Omental fat pad (tissue), 4 donors: ENCODE data around the gene RIPOR3. TPM values are rescaled to one million over a fixed set of nuclear protein-coding genes. Genes with fewer than 3 reads are reported as not detected.
A peak's percentile ranks its signal among the peaks of the same experiment; 100 is the strongest.

Source experiments
- ATAC-seq: fragments of 150-250 bp; one replicate; pipeline ENCODE4 v1.9.1; 2016; ENCODE audit warnings: mild to moderate bottlenecking, moderate library complexity; ENCODE audit not compliant: low FRiP score
- DNase-seq: peaks from one replicate; pipeline ENCODE4 v3.0.0-alpha.2; 2019; ENCODE audit warnings: low spot score
- total RNA-seq, 4 donors: library from RNA; depleted of rRNA; stranded (reverse); fragments of >200 nt; gene quantifications; one replicate each; pipeline ENCODE4 v1.1.0, GENCODE V29; 2016
- TF ChIP-seq, protein P1 (sequence below), 3 donors: fragments of 450-650 bp; IDR thresholded peaks; one replicate each; pipeline ENCODE4 v1.5.1; 2016 to 2017; ENCODE audit warnings: antibody characterized with exemption in 3 of 3, mild to moderate bottlenecking in 3 of 3, moderate library complexity in 2 of 3

RIPOR3 gene
- total RNA-seq, 4 donors from 2014 or later: 7.8 to 81.8 (median 16.6) TPM

DNA sequence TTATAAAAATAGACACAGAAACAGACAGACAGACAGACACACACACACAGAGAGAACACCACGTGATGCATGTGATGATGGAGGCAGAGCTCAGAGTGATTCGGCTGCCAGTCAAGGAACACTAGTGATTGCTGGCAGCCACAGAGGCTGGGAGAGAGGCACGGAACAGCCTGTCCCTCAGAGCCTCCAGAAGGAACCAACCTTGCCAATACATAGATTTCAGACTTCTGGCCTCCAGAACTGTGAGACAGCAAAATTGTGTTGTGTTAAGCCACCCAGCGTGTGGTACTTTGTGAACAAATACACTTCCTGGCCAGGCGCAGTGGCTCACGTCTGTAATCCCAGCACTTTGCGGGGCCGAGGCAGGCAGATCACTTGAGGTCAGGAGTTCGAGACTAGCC is 30.5 kb upstream of the RIPOR3 start:
- DNase-seq (no peak), ATAC-seq (no peak)
- TF ChIP-seq, protein P1, sequence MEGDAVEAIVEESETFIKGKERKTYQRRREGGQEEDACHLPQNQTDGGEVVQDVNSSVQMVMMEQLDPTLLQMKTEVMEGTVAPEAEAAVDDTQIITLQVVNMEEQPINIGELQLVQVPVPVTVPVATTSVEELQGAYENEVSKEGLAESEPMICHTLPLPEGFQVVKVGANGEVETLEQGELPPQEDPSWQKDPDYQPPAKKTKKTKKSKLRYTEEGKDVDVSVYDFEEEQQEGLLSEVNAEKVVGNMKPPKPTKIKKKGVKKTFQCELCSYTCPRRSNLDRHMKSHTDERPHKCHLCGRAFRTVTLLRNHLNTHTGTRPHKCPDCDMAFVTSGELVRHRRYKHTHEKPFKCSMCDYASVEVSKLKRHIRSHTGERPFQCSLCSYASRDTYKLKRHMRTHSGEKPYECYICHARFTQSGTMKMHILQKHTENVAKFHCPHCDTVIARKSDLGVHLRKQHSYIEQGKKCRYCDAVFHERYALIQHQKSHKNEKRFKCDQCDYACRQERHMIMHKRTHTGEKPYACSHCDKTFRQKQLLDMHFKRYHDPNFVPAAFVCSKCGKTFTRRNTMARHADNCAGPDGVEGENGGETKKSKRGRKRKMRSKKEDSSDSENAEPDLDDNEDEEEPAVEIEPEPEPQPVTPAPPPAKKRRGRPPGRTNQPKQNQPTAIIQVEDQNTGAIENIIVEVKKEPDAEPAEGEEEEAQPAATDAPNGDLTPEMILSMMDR (IDR thresholded peaks at IDR 0.05): no peak

DNA sequence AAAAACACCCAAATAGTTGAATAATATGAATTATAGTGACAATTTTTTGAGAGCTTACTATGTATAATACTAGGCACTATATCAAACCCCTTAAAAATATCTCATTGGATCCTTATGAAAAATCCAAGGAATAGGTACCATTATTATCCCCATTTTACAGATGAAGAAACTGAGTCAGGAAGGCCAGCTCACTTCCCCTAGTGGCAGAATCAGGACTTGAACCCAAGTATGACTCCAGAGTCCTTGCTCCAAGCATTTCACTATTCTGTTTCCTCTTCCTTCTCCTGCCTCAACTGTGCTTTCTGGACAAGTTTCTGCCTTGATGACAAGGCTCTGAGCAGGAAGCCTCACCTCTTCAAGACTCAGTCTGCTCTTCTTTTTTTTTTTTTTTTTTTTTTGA is 29.2 kb upstream of the RIPOR3 start:
- TF ChIP-seq, protein P1 (IDR thresholded peaks at IDR 0.05): no peak
- ATAC-seq: no peak
- no peak for DNase-seq

- TF ChIP-seq, protein P1 (IDR thresholded peaks at IDR 0.05): no peak
- ATAC-seq (no peak), DNase-seq (no peak)
These were observed 28.7 kb upstream of the RIPOR3 start for GRCh38 chr20:50720026-50720425.

- TF ChIP-seq, protein P1 (IDR thresholded peaks at IDR 0.05): no peak
- DNase-seq: no peak
- ATAC-seq: no peak
These were observed 28.0 kb upstream of the RIPOR3 start for GRCh38 chr20:50719328-50719727.

- DNase-seq: no peak
- peak; percentile 60 for ATAC-seq
These were observed 26.8 kb upstream of the RIPOR3 start for GRCh38 chr20:50717974-50718761.

GRCh38 chr20:50717312-50717711 is 26.0 kb upstream of the RIPOR3 start:
- no peak for ATAC-seq
- TF ChIP-seq, protein P1 (IDR thresholded peaks at IDR 0.05): no peak
- no peak for DNase-seq

More at GRCh38 chr20:50717974-50718761, 26.8 kb upstream of the RIPOR3 start:
- TF ChIP-seq, protein P1 (IDR thresholded peaks at IDR 0.05): no peak

- TF ChIP-seq, protein P1 (IDR thresholded peaks at IDR 0.05): no peak
- no peak for ATAC-seq
- no peak for DNase-seq
These were observed 25.2 kb upstream of the RIPOR3 start for GRCh38 chr20:50716518-50716917.
